GM12865 (cell line): Measurements from ENCODE around the gene KLRC4.

Experiments used
- DNase-seq: peaks from one replicate; pipeline ENCODE4 v3.0.0; 2010; ENCODE audit warnings: low read depth
- H3K4me3 ChIP-seq: 2 replicates; pipeline ENCODE4 v1.5.1; 2011; ENCODE audit warnings: mild to moderate bottlenecking, low read depth, low read length, control low read depth
- CTCF ChIP-seq: IDR thresholded peaks from 2 replicates; pipeline ENCODE4 v1.5.1; 2011; ENCODE audit warnings: low read length, control low read depth, low read depth, inconsistent platforms; ENCODE audit not compliant: insufficient read depth; ENCODE audit errors: missing control alignments

Gene KLRC4

DNA sequence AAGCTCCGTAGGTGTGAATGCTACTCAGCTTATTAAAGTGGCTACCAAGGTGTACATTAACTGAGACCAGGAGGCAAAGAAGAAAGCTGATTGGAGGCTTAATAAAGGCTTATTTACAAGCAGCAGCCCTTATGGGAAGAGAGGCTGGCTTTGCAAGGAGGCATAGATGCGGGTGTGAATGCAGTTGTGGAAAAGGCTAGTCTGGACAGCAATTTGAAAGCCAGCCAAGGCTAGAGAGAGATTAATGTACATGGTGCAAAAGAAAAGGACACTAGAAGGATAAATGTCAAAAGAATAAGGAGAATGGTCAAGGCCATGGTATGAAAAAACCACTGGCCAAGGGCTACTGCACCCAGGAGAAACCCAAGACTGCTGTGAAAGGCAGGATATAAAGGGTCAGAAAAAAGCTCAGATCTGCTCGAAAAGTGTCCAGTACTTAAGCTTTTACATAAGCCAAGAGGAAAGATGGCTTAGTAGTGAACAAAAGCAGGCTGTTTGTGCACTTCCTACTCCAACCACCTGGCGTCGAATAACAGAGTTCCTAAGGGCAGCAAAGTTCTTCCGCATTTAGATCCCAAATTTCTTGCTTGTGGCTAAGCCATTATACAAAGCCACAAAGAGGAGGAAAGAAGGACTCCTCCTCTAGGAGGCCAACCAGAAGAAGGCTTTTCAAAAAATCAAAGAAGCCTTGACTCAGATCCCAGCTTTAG, 43.7 kb downstream of the KLRC4 start:
- no peak for TF ChIP-seq CTCF
- no peak overlapping the region for H3K4me3 ChIP-seq

GRCh38 chr12:10364815-10365622, 44.5 kb downstream of the KLRC4 start:
- peak overlapping the region; percentile 60 for H3K4me3 ChIP-seq
- peak; percentile 81 for DNase-seq
- TF ChIP-seq CTCF: no peak

More for the DNA sequence above, 43.7 kb downstream of the KLRC4 start:
- DNase-seq: no peak

DNA sequence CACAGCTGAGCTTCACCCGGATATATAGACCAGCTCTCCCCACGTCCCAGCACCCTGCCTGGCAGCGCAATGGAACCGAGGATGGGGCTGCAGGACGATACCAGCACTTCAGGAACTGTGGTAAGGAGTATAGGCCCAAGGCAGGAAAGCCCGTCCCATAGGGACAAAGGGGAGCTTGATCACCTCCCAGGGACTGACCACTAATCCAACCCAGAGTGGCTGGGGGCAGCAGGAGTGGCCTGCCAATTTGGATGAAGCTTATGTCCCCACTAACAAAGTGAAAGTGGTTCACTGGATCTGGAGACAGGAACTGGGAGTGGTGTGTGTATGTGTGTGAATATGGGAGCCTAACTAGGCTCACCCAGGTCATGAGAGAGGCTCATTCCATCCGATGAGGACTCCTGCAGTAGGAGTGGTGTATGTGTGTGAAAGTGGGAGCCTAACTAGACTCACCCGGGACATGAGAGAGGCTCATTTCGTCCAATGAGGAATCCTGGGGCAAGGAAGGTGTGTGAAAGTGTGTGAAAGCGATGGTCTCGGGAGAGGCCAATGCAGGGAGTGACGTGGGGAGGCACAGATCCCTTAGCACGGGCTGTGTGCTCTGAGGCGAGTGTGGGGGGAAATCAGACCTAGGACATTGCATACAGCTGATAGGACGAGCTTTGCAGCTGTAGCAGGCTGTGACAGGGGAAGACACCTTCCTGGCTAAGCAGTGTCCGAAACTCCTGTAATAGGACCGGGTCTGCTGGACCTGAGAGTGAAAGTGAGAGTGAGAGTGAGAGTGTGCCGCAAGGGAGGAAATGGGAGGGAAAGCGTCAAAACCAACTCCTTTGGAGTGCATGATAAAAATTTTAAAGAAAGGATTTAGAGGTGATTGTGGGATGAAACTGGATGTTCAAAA, 45.4 kb downstream of the KLRC4 start:
- DNase-seq: peak; percentile 89

GRCh38 chr12:10363658-10363913, 46.0 kb downstream of the KLRC4 start:
- no peak for DNase-seq
- no peak for TF ChIP-seq CTCF
- peak overlapping the region; percentile 60 for H3K4me3 ChIP-seq

More for the DNA sequence above, 45.4 kb downstream of the KLRC4 start:
- peak overlapping the region; percentile 60 for H3K4me3 ChIP-seq
- TF ChIP-seq CTCF: no peak

DNA sequence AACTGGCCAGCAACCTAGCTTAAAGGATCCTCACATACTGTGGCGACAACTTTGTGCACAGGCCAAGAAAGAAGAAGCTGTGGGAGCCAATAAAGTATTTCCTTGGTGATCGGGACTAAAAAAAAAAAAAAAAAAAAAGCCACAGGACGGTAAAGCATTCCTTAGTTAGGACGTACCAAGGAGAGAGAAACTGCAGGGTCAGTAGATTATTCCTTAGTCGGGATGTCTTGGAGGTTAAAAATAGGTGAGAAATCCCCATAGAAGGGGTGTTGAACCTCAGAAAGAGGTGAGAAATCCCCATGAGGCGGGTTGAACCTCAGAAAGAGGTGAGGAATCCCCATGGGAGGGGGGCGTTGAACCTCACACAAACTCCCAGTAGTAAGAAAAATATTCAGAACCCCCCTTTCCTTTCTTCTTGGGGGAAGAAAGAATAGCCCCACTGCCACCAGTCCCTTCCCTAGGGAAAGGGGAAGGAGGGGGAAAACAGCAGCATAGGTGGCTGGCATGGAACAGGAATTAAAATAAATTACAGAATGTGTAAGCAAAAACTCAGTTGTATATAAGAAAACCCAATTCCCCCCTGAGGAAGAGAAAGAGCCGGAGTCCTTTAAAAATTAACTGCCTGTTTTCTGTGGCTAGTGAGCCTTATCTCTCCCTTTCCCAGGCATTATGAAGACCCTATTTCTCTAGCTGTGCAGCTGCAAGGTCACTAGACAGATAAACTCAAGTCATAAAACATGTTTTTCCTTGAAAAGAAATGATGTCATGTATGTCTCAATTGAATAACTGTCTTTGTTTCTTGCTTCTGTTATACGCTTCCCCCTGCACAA, 46.5 kb downstream of the KLRC4 start:
- TF ChIP-seq CTCF: no peak
- H3K4me3 ChIP-seq: no peak overlapping the region
- DNase-seq: peak; percentile 35

DNA sequence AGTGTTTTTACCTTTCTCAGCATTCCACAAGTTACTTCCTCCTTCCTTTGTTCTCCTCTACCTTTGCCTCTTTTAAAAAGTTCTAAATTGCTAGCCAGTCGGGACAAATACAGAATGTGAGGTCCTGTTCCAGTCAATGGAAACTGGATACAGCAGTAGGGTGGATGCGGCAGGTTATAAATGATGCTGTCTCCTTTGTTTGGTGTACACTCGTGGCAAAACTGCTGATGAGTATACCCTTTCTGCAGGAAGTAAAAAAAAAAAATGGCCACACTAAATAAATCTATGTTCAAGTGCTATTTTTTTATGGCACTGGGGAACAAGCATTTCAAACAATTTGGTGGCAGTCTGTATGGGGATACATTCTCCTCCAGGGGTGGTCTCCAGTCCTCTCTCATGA, 47.2 kb downstream of the KLRC4 start:
- no peak for TF ChIP-seq CTCF
- H3K4me3 ChIP-seq: no peak overlapping the region
- DNase-seq: no peak
